ENCODE data around the gene CRYBG1.

CRYBG1 gene

GRCh38 chr6:106508277-106508676 lies 147.8 kb downstream of the CRYBG1 start:
- TF ChIP-seq CTCF (IDR thresholded peaks at IDR 0.05; ENCODE audit: insufficient read depth, low read depth, low read length, missing control alignments), result no peak
- no peak overlapping the region for H3K4me3 ChIP-seq (ENCODE audit: low read depth, low read length)
- DNase-seq (ENCODE audit: low read depth), result no peak

GRCh38 chr6:106508834-106509233 lies 148.3 kb downstream of the CRYBG1 start:
- no peak for DNase-seq (ENCODE audit: low read depth)
- no peak for TF ChIP-seq CTCF (IDR thresholded peaks at IDR 0.05; ENCODE audit: insufficient read depth, low read depth, low read length, missing control alignments)
- no peak overlapping the region for H3K4me3 ChIP-seq (ENCODE audit: low read depth, low read length)

- DNase-seq (ENCODE audit: low read depth), result peak; percentile 62
- peak overlapping the region; percentile 82 for H3K4me3 ChIP-seq (ENCODE audit: low read depth, low read length)
- peak; percentile 13 for TF ChIP-seq CTCF (IDR thresholded peaks at IDR 0.05; ENCODE audit: insufficient read depth, low read depth, low read length, missing control alignments)
Observed at GRCh38 chr6:106509420-106510089, 149.0 kb downstream of the CRYBG1 start.

GRCh38 chr6:106510090-106510970 lies 149.8 kb downstream of the CRYBG1 start:
- peak; percentile 87 for DNase-seq (ENCODE audit: low read depth)
- H3K4me3 ChIP-seq (ENCODE audit: low read depth, low read length), result peak overlapping the region; percentile 82
- TF ChIP-seq CTCF (IDR thresholded peaks at IDR 0.05; ENCODE audit: insufficient read depth, low read depth, low read length, missing control alignments), result no peak

GRCh38 chr6:106511288-106512047 lies 151.0 kb downstream of the CRYBG1 start:
- peak; percentile 34 for DNase-seq (ENCODE audit: low read depth)
- peak overlapping the region; percentile 82 for H3K4me3 ChIP-seq (ENCODE audit: low read depth, low read length)
- TF ChIP-seq CTCF (IDR thresholded peaks at IDR 0.05; ENCODE audit: insufficient read depth, low read depth, low read length, missing control alignments), result no peak

- peak; percentile 83 for DNase-seq (ENCODE audit: low read depth)
- peak overlapping the region; percentile 82 for H3K4me3 ChIP-seq (ENCODE audit: low read depth, low read length)
- peak; percentile 32 for TF ChIP-seq CTCF (IDR thresholded peaks at IDR 0.05; ENCODE audit: insufficient read depth, low read depth, low read length, missing control alignments)
Observed at GRCh38 chr6:106512048-106512967, 151.8 kb downstream of the CRYBG1 start.

Data from GM12865 (cell line).